ENCODE results near the gene APBB3. TPM values are rescaled to one million over a fixed set of nuclear protein-coding genes. Genes with fewer than 3 reads are reported as not detected.

The APBB3 gene
- total RNA-seq, 4 donors from 2014 or later, result 14.0 to 23.7 (median 19.2) TPM

GRCh38 chr5:140513124-140513523, 51.3 kb downstream of the APBB3 start:
- H3K4me3 ChIP-seq (ENCODE audit: low read depth, poor library complexity, severe bottlenecking), result no peak overlapping the region
- WGBS, 2 donors, result 97 to 100% methylated on average over 2 of the region's 2 CpGs
- TF ChIP-seq CTCF (IDR thresholded peaks at IDR 0.05) (no peak), POLR2A (IDR thresholded peaks at IDR 0.05) (no peak)
- intact Hi-C loops (cut with DNase I; ENCODE audit: low total_unique reads), result no loop called here
- no peak for DNase-seq (ENCODE audit: low spot score in 2 of 2)

GRCh38 chr5:140509898-140510297, 54.5 kb downstream of the APBB3 start:
- no peak overlapping the region for H3K4me3 ChIP-seq (ENCODE audit: low read depth, poor library complexity, severe bottlenecking)
- intact Hi-C loops (cut with DNase I; ENCODE audit: low total_unique reads), result no loop called here
- no peak for DNase-seq (ENCODE audit: low spot score in 2 of 2)
- no peak for TF ChIP-seq CTCF (IDR thresholded peaks at IDR 0.05)
- TF ChIP-seq POLR2A (IDR thresholded peaks at IDR 0.05), result no peak
- WGBS, 2 donors, result 89 to 90% methylated on average over 4 of the region's 4 CpGs

Small RNAs within 50 kb of the gene (microRNA-seq; reads per million reads assigned to microRNA genes)
- gene MIR6831 (ENCODE audit: borderline number of aligned reads in 1 of 2, borderline replicate concordance in 2 of 2), result 0 reads per million in 2 donors

Other genes with a start within 250 kb of the APBB3 start
- 10 to 100 TPM; 16.6 to 24.3 (median 18.4) TPM for gene HBEGF, start 218.0 kb downstream of the APBB3 start, total RNA-seq
- 1 to 10 TPM in 1 of 4 donors, under 1 TPM in 2, not detected in 1; 0.10 to 1.4 (median 0.38) TPM for gene SLC4A9, start 204.4 kb downstream of the APBB3 start, total RNA-seq
- 100 to 1,000 TPM in 2 of 4 donors, 10 to 100 TPM in 2; 73.6 to 165 (median 101) TPM for gene ANKHD1, start 162.8 kb downstream of the APBB3 start, total RNA-seq
- gene EIF4EBP3, start 16.9 kb downstream of the APBB3 start, total RNA-seq, result 10 to 100 TPM; 19.2 to 32.1 (median 27.2) TPM
- 10 to 100 TPM; 11.4 to 23.9 (median 14.6) TPM for gene SRA1, start 7.1 kb downstream of the APBB3 start, total RNA-seq
- gene SLC35A4, start 230 bp upstream of the APBB3 start, total RNA-seq, result 10 to 100 TPM; 59.7 to 86.4 (median 68.2) TPM
- gene CD14, start 68.6 kb upstream of the APBB3 start, total RNA-seq, result 10 to 100 TPM; 14.9 to 22.1 (median 19.1) TPM
- 10 to 100 TPM; 60.3 to 99.8 (median 67.3) TPM for gene TMCO6, start 74.9 kb upstream of the APBB3 start, total RNA-seq
- 10 to 100 TPM; 39.4 to 57.6 (median 45.8) TPM for gene NDUFA2, start 83.0 kb upstream of the APBB3 start, total RNA-seq
- 100 to 1,000 TPM in 1 of 4 donors, 10 to 100 TPM in 3; 64.1 to 105 (median 94.8) TPM for gene IK, start 83.2 kb upstream of the APBB3 start, total RNA-seq
- gene WDR55, start 100.3 kb upstream of the APBB3 start, total RNA-seq, result 10 to 100 TPM; 19.7 to 26.1 (median 21.4) TPM
- gene DND1, start 109.0 kb upstream of the APBB3 start, total RNA-seq, result under 1 TPM; 0.49 to 0.94 (median 0.69) TPM
- 10 to 100 TPM; 71.9 to 90.6 (median 80.8) TPM for gene HARS1, start 126.8 kb upstream of the APBB3 start, total RNA-seq
- 10 to 100 TPM; 17.4 to 37.2 (median 31.8) TPM for gene HARS2, start 126.9 kb upstream of the APBB3 start, total RNA-seq
- 10 to 100 TPM; 28.2 to 48.6 (median 41.2) TPM for gene ZMAT2, start 135.8 kb upstream of the APBB3 start, total RNA-seq
- not detected for gene PCDHA1, start 221.5 kb upstream of the APBB3 start, total RNA-seq
- gene PCDHA2, start 230.3 kb upstream of the APBB3 start, total RNA-seq, result not detected
- gene PCDHA3, start 236.5 kb upstream of the APBB3 start, total RNA-seq, result under 1 TPM in 2 of 4 donors, not detected in 2; 0.05 to 0.13 TPM
- gene PCDHA4, start 242.5 kb upstream of the APBB3 start, total RNA-seq, result under 1 TPM in 3 of 4 donors, not detected in 1; 0.08 to 0.58 (median 0.23) TPM

Measured in lower leg skin (tissue), 4 donors.